Measurements from ENCODE around the gene TTC7B.
"Not testable (repeated sequence)": the region's sequence is repeated elsewhere in the genome, so short reads cannot be mapped to it uniquely, and the experiment has no call there.

TTC7B gene

GRCh38 chr14:90815822-90816662 lies at the start of gene TTC7B:
Gene TTC7B, minus strand, starts transcription at chr14:90816430. Its CDS starts 135 bp downstream, at chr14:90816295.
- FAIRE-seq = no peak

GRCh38 chr14:90864741-90865140 lies 48.5 kb upstream of the TTC7B start:
- no peak for FAIRE-seq

- FAIRE-seq = no peak
These were observed 42.3 kb upstream of the TTC7B start for GRCh38 chr14:90858511-90858910.

- FAIRE-seq = no peak
These were observed 41.6 kb upstream of the TTC7B start for GRCh38 chr14:90857866-90858265.

- FAIRE-seq = not testable (repeated sequence)
These were observed 39.9 kb upstream of the TTC7B start for GRCh38 chr14:90856115-90856514.

- peak; percentile 99 for FAIRE-seq
These were observed 36.9 kb upstream of the TTC7B start for GRCh38 chr14:90853116-90853515.

- no peak for FAIRE-seq
These were observed 35.3 kb upstream of the TTC7B start for GRCh38 chr14:90851327-90852036.

GRCh38 chr14:90850487-90850886 lies 34.3 kb upstream of the TTC7B start:
- no peak for FAIRE-seq

GRCh38 chr14:90849787-90850444 lies 33.7 kb upstream of the TTC7B start:
- no peak for FAIRE-seq

GRCh38 chr14:90848944-90849731 lies 32.9 kb upstream of the TTC7B start:
- FAIRE-seq = no peak

- FAIRE-seq = no peak
These were observed 30.3 kb upstream of the TTC7B start for GRCh38 chr14:90846511-90846910.

GRCh38 chr14:90844321-90844720 lies 28.1 kb upstream of the TTC7B start:
- no peak for FAIRE-seq

GRCh38 chr14:90842726-90843125 lies 26.5 kb upstream of the TTC7B start:
- no peak for FAIRE-seq

GRCh38 chr14:90840667-90841066 lies 24.4 kb upstream of the TTC7B start:
- FAIRE-seq = not testable (repeated sequence)

GRCh38 chr14:90839889-90840266 lies 23.6 kb upstream of the TTC7B start:
- FAIRE-seq = no peak

- FAIRE-seq = peak; percentile 67
These were observed 23.0 kb upstream of the TTC7B start for GRCh38 chr14:90839024-90839888.

- not testable (repeated sequence) for FAIRE-seq
These were observed 22.3 kb upstream of the TTC7B start for GRCh38 chr14:90838531-90838930.

GRCh38 chr14:90837355-90837754 lies 21.1 kb upstream of the TTC7B start:
- no peak for FAIRE-seq

- no peak for FAIRE-seq
These were observed 20.4 kb upstream of the TTC7B start for GRCh38 chr14:90836692-90837063.

- FAIRE-seq = no peak
These were observed 15.6 kb upstream of the TTC7B start for GRCh38 chr14:90831821-90832220.

- no peak for FAIRE-seq
These were observed 14.9 kb upstream of the TTC7B start for GRCh38 chr14:90830931-90831701.

All from endometrium (tissue), 2 donors.